ENCODE results near the gene OXNAD1. TPM values are rescaled to one million over a fixed set of nuclear protein-coding genes. Genes with fewer than 3 reads are reported as not detected.

OXNAD1 gene
- total RNA-seq, 1 donor from 2014 or later: 76.6 TPM

GRCh38 chr3:16349986-16350596 lies 85.1 kb downstream of the OXNAD1 start:
- intact Hi-C loops (cut with micrococcal nuclease): no loop called here

GRCh38 chr3:16350597-16351318 lies 85.7 kb downstream of the OXNAD1 start:
- intact Hi-C loops (cut with micrococcal nuclease): no loop called here

GRCh38 chr3:16352428-16352827 lies 87.4 kb downstream of the OXNAD1 start:
- intact Hi-C loops (cut with micrococcal nuclease): no loop called here

GRCh38 chr3:16354291-16354690 lies 89.3 kb downstream of the OXNAD1 start:
- intact Hi-C loops (cut with micrococcal nuclease): no loop called here

Other genes with a start within 250 kb of the OXNAD1 start
- gene GALNT15, start 90.5 kb upstream of the OXNAD1 start, total RNA-seq: not detected in 2 replicates
- gene DPH3, start 269 bp upstream of the OXNAD1 start, total RNA-seq: 21.2 and 22.2 TPM in 2 replicates
- 80.5 and 90.3 TPM in 2 replicates for gene RFTN1, start 248.5 kb downstream of the OXNAD1 start, total RNA-seq

All from T-helper 1 cell treated with Interleukin-12 subunit alpha and Interleukin-12 subunit beta and Interleukin-4 antibody, amounts not matched to agents 30 ng/mL and 1 ng/mL, for 36 hours (primary cell).